NB4 (cell line): ENCODE results near the gene LCE1A.

Experiments used
- CTCF ChIP-seq: IDR thresholded peaks from one replicate; pipeline ENCODE4 v1.5.1; 2012; ENCODE audit warnings: low read depth, low read length
- MYC ChIP-seq: IDR thresholded peaks from 2 replicates; pipeline ENCODE4 v1.6.1; 2011; ENCODE audit warnings: low read depth, low read length

DNA sequence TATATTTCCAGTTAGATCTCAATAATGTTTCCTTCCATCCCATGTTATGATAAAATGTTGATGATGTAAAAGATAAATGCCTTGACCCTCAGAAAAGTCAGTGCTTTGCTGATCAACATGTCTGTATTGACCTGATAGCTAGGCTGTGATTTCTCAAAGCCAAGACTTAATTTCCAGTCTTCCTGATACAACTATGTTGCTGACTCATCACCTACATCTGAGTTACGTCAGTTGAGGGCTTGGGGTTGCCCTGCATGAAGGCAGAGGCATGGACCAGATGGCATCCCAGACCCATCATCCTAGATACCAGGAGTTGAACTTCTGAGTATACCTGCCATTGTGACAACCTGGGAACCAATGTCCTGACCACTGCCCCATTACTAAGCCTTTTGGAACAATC is 25.9 kb upstream of the LCE1A start:
- TF ChIP-seq CTCF (no peak), MYC (no peak)
